LNCAP (cell line): ENCODE data around the gene TLR4.

ENCODE experiments used
- TF ChIP-seq, protein P1 (sequence below): fragments of 450-650 bp; IDR thresholded peaks from 2 replicates; pipeline ENCODE4 v1.5.1; 2017; ENCODE audit warnings: mild to moderate bottlenecking

Gene TLR4

DNA sequence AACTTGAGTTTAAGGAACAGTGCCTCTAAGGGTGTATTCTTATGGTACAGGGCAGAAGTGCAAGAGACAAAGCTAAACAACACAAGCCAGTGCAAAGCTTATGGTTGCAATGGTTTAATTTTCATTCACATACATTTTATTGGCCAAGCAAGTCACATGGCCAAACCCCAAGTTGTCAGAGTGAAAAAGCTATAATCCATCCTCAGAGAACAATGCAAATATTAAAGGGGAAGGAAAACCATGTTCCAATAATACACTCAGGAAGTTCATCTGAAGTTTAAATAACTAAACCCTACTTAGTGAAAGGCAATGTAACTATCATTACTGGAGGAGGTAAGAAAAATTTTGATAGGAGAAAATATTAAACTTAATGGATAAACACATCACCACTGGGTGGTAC lies 26.6 kb upstream of the TLR4 start:
- TF ChIP-seq, protein P1, sequence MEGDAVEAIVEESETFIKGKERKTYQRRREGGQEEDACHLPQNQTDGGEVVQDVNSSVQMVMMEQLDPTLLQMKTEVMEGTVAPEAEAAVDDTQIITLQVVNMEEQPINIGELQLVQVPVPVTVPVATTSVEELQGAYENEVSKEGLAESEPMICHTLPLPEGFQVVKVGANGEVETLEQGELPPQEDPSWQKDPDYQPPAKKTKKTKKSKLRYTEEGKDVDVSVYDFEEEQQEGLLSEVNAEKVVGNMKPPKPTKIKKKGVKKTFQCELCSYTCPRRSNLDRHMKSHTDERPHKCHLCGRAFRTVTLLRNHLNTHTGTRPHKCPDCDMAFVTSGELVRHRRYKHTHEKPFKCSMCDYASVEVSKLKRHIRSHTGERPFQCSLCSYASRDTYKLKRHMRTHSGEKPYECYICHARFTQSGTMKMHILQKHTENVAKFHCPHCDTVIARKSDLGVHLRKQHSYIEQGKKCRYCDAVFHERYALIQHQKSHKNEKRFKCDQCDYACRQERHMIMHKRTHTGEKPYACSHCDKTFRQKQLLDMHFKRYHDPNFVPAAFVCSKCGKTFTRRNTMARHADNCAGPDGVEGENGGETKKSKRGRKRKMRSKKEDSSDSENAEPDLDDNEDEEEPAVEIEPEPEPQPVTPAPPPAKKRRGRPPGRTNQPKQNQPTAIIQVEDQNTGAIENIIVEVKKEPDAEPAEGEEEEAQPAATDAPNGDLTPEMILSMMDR: no peak

- TF ChIP-seq, protein P1: no peak
Observed at GRCh38 chr9:117678871-117679270, 25.3 kb upstream of the TLR4 start.

DNA sequence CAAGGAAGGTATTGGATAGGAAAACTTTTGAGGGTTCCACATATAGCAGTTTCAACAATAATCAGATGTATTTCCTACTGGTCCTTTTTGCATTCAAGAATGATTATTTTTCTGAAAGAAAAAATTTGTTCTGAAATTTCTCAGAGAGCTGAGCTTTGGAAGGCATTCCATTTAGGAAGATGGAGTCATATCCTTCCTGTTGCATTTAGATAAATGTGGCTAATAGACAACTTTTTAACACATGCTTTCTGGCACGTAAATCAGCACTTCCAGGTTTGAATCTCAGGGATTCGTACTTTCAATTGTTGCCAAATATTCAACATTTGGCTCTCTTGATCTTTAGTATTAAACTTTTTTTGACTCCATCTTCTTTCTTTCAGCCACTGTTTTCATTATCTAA lies 24.8 kb upstream of the TLR4 start:
- TF ChIP-seq, protein P1: no peak

DNA sequence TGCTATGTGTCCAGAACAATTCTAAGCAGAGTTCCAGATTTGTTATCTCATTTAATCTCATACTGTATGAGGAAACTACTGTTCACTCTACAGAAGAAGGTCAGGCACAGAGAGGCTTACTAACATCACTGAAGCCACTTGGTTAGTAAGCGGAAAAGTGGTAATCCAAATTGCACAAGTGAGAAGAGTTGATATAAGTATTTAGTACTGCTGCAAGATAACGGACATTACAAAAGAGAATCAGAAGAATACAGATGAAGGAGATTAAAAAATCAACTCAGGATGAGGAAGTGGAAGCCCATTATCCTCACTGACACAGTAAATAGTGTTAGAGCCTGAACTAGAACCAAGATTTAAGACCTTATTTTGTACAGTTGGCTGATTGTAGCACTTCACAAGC lies 22.3 kb upstream of the TLR4 start:
- TF ChIP-seq, protein P1: no peak

GRCh38 chr9:117682955-117683710 lies 21.1 kb upstream of the TLR4 start:
- TF ChIP-seq, protein P1: no peak

GRCh38 chr9:117687532-117687931 lies 16.7 kb upstream of the TLR4 start:
- TF ChIP-seq, protein P1: no peak

DNA sequence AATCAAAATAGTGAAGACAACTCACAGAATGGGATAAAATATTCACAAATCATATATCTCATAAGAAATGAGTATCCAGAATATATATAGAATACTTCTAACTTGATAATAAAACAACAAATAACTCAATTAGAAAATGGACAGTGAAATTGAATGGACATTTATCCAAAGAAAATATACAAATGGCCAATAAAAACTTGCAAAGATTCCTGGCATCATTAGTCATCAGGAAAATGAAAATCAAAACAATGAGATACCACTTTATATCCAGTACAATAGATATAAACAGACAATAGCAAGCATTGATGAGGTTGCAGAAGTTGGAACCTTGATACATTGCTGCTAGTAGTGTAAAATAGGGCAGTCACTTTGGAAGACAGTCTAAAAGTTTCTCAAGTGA lies 12.8 kb upstream of the TLR4 start:
- TF ChIP-seq, protein P1: no peak

- TF ChIP-seq, protein P1: no peak
Observed at GRCh38 chr9:117696154-117696553, 8.0 kb upstream of the TLR4 start.
